Left lobe of liver (tissue), 2 donors: ENCODE measurements around the gene MAPKAP1. TPM values are rescaled to one million over a fixed set of nuclear protein-coding genes. Genes with fewer than 3 reads are reported as not detected.

Source experiments
- ATAC-seq: fragments of 200-7000 bp; cut with Tn5 transposase; one replicate; pipeline ENCODE4 v1.9.1; 2020; ENCODE audit warnings: mild to moderate bottlenecking, moderate library complexity
- DNase-seq: peaks from one replicate; pipeline ENCODE4 v3.0.0-alpha.2; 2020; ENCODE audit warnings: low spot score
- total RNA-seq: library from RNA; stranded (reverse); gene quantifications from one replicate; pipeline ENCODE4 v1.2.1, GENCODE V29; 2021
- donor health status: DM: no; HTN: no; CAD: no; lungs with moderate emphysema.
- donor health status: DM: no; HTN: yes; CAD: no.

The MAPKAP1 gene
- total RNA-seq, 1 donor from 2014 or later = 42.4 TPM

DNA sequence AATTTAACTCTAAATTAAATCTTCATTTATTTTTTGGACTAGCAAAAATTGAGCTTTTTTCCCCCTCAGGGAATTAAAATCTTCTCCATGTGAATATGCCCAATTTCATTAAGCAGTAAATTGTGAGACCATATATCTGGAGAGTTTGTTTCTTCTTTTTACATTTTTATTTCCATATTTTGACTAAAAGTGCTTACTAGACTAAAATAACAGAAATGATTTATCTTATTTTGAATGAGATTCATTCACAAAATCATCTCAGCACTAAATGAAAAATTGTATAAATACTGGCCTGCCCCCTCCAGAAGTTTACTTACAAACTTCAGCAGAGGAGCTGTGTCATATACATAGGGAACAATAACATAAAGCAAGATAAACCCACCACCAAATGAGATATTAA, 26.6 kb downstream of the MAPKAP1 start:
- ATAC-seq = no peak

DNA sequence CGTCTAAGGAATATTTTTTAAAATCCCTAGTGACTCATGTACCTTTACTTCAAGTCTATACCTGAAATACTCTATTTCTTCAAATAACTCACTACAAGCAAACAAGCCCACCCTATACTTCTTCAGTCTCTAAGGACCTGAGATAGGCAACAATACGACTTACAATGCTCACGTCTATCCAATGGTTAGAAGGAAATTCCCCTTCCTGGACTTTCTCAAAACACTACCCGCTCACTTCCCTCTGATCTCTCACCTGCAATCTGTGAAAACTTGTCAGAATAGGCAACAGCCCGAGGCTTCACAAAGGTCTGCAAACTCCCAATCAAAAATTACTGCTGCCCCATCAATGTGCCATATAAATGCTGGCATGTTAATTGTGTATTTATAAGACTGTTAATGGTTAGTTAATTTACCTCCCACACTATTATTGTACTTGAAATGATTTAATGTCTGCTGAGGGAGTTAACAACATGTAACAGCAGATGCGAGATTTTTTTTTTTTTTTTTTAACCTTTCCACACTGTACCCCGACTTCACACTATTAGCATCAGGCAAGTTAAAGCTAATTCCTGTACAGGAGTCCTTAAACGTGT, 27.3 kb downstream of the MAPKAP1 start:
- ATAC-seq = no peak
- no peak for DNase-seq

More for the DNA sequence above, 26.6 kb downstream of the MAPKAP1 start:
- no peak for DNase-seq

DNA sequence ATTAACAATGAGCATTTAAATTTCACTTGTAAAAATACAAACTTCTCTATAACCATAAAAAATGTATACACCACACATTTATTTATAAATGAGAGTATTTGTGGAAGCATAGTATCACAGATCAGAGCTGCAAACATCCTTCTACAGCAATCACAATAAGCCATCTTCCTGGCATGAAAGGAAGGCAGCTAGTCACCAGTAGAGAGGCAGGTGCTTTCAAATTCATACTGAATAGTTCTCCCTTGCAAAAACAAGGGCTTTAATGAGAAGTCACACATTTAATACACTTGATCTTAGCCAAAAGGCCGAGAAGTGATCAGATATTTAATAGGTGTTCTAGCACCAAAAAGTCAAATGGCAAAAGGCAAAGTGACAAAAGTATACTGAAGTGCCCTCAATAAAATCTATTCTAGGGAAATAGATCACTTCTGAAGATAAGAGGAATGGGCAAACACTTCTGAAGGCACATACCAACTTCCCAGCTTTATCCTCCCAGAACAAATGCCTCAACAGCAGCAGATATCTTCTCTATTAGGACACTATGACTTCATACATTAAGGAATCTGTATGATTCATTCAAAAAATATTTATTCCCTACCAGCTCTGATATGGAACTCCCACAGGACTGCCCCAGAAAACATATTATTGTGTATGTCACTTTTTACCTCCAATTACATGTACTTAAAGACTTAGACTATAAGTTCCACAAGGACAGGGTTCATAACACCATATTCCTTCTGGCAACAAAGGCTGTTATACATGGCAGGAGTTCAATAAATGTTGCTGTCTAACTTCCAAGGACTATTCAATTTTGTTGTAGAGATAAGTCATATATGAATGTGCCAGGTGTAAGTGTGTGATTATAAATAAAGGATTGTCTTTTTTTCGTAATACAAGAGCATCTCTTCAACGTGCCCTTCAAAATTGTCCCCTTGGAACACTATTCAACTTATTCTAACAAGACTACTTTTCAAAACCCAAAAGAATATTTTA, 31.7 kb downstream of the MAPKAP1 start:
- DNase-seq = no peak
- no peak for ATAC-seq

DNA sequence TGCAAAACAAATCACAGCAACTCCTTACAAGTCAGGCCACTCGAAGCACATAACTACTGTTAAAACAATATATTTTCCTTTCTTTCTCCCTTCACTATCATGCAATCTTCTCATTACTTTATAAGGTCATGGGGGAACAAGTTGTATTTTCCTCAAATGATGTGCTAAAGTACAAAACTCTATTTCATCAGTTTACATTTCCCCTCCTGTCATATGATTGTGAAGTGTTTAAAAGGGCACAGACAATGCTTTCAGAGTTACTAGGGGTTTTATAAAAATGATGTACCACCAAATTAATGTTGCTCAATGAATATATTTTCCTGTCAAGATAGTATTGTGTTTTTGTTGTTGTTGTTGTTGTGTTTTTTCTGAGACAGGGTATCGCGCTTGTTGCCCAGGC, 34.1 kb downstream of the MAPKAP1 start:
- ATAC-seq = no peak
- DNase-seq = no peak

DNA sequence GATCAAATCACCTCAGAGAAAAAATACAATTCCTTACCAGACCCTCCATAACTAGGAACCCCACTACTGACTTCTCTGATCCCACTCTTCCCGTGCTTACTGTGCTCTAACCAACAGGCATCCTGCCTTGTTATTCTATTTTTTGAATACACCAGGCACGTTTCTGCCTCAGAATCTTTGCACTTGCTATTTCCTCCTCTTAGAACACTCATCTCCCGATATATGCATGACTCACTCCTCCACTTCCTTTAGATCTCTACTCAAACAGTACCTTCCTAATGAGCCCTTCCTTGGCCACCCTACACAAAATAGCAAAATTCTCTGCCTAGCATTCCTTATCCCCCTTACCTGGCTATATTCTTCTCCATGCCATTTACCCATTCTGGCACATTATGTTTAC, 43.9 kb downstream of the MAPKAP1 start:
- DNase-seq (no peak), ATAC-seq (no peak)

DNA sequence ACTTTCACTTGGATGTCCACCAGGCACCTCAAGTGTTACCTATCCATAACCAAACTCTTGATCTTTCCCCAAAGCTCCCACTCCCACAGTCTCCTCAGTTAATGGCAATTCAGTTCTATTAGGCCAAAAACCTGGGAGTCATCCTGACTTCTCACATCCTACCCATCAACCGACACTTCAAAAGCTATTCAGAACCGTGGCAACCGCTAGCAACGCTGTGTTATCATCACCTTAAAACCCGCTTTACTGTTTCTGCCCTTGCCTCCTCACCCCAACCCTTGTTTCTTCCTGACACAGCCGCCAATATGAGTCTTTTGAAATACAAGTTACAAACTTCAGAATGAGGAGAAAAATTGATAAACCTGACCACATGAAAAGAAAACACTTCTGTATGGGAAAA, 46.5 kb downstream of the MAPKAP1 start:
- no peak for DNase-seq
- ATAC-seq = no peak

DNA sequence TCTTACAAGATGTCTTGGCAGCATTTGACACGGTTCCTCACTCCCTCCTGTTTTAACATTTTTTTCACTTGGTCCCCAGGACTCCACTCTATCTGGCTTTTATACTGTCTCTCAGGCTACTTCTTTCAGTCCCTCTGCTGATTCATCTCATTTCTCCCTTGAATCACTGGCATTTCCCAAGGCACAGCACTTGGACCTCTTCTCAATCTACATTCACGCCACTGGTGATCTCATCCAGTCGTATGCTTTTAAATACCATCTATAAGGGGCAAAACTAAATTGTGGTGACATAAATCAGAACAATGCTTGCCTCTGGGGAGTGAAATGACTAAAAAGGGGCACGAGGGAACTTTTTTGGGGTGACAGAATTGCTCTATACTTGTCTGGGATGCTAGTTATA, 47.1 kb downstream of the MAPKAP1 start:
- no peak for DNase-seq
- ATAC-seq = no peak

DNA sequence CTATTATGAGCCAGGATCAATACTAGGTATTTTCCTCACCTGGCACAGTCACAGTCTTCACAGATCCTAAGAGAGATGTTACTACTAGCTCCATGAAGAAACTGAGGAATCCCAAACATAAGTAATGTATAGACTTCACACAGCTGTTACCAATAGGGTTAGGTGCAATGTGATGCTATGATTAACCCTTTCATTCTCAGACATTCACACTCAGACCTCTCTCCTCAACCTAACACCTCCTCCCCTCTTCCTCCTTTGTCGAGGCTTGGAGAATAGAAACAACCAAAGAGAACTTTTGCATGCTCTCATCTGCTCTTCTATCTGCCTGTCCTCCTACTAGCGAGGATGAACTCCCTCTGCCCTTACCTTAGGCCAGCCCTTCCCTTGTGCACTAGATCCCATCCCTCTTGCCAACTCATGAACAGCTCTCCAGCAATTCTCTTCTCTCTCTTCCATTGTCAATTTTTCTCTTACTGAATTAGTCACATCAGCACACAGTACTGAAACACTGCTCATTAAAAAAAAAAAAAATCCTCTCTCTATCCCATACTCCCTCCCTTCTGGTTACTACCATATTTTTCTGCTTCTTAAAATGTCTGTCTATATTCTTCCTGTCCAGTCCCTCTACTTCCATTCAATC, 47.7 kb downstream of the MAPKAP1 start:
- ATAC-seq = no peak
- no peak for DNase-seq

DNA sequence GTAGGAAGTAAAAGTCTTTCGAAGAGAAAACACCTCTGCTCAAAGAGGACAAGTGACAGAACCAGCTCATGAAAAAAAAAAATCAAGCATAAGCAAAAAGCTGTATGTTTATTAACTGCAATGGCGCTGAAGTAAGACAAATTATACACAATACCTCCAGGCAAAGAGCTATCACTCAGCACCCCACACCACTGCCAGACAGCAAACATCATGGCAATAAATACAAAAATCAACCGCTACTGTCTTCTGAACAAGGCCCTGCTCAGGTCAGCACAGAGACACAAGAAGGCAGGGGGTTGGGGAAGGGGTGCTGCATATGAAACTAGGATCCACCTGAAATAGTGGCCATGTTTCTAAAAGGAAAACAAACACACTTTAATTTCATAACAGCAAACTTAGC, 50.4 kb downstream of the MAPKAP1 start:
- ATAC-seq (no peak), DNase-seq (no peak)

DNA sequence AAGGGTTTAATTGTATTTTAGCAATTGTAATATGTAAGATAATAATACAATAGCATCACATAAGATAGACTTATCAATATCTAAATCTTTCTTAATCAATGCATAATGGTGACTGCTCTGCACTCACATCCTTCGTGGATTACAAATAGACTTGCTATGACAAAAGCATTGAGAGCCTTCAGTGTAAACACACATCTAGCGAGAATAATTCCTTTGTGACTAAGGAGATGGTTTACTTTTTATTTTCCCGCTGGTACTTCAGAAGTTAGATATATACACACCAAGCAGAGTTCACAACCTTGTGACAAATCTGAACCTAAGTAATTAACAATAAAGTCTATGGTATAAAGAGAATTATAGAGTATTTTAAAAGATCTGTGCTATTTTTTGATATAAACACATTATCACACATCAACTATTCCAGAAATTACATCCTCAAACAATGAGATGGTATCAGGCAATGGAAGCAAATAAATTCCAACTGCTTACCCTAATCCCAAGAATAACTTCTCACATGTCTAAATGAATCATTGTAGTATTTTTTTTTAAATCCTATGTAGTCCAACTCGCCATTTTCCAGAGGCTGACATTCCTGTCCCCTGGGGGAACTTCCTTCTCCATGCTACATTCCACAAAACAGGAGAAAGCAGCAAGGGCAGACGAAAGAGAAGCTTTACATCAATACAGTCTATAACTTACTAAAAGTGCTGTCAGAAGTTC, 51.2 kb downstream of the MAPKAP1 start:
- ATAC-seq (no peak), DNase-seq (no peak)

DNA sequence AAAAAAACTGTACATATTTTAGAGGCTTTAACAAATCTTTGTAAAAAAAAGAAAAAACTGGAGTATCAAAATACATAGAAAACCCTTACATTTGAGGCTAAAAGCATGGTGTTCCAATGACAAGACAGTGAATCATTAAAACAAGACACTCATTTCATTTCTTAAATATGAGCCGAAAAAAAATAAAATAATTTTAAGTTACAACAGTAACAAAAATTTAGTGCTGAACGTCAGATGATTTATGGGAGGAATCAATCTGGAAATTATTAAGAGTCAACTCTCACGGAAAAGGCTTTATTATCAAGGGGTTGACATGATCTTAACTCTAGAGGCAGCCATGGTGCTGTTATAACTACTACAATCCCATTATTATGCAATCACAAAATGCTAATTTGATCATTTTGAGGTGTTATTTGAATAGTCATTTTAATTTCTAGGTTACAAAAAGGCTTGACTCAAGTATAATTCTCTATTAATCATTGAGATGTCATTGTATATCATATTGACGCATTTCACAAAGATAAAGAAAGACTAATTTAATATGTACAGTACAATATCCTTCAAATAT, 51.9 kb downstream of the MAPKAP1 start:
- ATAC-seq = no peak
- DNase-seq = no peak

DNA sequence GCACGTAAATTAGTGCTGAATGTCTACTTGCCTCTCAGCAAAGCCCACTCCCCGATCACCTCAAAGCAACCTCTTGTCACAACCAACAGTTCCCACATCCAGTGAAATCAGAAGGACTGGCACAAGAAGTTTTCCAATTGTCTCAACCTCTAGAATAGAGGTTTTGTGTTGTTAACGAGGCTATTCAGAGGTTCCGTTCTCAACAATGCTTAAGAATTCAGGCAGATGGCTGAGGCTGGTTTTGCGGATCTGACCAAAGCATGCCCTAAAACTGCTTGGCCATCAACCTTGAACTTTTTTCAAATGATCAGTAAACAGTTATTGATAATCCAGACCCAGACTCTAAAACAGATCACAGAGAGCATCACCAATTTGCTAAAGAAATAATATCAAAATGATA, 52.9 kb downstream of the MAPKAP1 start:
- ATAC-seq (no peak), DNase-seq (no peak)

DNA sequence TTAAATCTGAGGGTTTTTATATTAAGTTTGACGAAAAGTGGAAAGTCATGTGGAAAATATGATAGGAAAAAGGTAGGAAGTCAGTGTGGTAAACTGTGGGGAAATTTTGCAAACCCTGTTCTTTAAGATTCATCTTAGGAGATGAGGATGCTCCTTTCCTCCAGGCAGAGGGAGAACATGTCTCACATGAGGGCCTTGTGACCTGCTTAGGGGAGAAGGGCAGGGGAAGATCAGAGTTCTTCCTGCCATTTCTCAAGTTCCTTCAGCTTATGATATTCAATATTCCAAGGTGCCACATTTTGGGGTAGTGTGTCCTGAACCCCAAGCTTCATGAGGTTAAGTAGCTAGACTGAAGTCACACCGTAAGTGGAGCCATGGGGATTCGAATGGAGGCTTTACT, 53.7 kb downstream of the MAPKAP1 start:
- no peak for ATAC-seq
- DNase-seq = no peak

DNA sequence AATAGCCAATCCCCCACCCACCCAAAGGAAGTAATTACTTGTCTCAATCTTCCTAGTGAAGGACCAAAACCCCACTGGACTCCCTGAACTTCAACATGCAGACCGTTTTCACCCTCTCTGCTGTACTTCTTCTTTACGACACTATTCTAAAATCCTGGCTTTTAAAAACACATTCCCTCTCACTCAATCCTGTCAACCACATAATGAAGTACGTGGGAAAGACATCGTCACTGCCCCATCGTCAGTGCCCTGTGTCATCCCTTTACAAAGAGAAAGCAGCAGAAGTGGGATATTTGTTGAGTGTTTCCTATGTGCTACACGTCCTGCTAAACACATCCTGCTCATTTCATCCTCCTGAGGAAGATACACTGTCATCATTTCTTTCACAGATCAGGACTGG, 54.2 kb downstream of the MAPKAP1 start:
- no peak for DNase-seq
- ATAC-seq = no peak

DNA sequence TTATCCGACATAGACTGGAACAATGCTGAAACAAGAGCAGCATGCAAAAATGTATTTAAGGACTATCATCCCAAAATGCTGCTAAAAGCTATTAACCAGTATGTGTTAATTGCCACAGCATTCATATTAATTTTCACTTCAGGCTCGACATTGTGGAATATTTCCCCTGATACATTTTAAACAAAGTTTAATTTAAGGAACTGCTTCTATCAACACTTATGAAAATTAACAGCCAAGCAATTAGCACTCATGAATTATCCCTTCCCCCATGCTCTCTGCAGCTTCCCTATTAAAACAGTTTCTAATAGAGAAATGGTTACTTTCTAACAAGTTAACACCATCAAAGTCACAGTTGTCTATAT, 54.8 kb downstream of the MAPKAP1 start:
- no peak for DNase-seq
- ATAC-seq = no peak

DNA sequence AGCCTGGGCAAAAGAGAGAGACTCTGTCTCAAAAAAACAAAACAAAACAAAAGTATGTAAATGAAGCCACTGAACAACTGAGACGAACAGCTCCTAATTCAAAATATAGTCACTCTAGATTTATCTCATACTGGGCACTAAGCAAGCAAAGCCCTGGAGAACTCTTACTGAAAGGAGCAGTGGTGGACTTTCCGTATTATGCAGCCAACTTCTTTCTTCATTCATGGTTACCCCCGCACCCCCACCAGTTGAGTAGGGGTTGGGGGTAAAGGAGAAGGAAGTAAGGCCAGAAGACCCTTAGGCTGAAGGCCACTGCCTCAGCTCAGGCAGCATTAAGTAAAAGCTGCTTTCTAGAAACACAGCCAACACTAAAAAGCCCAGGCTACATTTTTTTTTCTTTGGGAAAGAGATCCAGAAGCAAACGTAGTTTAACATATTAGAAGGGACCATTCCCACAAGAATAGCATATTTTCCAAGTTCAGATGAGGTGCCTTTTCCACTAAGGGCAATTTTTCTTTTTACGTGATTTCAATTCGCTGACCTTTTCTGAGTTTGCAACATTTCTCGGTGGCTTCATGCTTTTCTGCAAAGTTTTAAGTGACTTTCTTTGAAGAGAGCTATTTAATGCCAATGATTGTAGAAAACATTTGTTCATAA, 55.3 kb downstream of the MAPKAP1 start:
- ATAC-seq (no peak), DNase-seq (no peak)

DNA sequence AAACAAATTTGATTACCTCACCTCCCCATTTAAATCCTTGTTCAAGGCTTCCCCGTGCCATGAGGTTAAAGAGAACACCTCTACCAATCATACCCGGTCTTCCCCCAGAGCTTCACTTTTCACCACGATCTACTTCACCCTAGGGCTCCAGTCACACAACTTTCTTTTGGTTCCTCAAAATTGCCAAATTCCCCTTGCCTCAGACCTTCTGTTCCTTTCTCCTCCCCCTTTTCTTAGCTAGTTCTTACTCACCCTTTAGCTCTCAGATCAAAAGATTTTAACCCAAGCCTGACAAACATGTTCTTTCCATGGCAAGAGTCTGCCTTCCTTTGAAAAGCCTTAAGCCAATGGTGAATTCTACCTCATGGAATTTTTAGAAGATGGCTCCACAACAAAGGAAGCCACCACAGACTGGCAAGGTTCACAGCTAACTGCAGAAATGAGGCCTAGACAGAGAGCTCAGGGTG, 56.7 kb downstream of the MAPKAP1 start:
- no peak for DNase-seq
- ATAC-seq = no peak

DNA sequence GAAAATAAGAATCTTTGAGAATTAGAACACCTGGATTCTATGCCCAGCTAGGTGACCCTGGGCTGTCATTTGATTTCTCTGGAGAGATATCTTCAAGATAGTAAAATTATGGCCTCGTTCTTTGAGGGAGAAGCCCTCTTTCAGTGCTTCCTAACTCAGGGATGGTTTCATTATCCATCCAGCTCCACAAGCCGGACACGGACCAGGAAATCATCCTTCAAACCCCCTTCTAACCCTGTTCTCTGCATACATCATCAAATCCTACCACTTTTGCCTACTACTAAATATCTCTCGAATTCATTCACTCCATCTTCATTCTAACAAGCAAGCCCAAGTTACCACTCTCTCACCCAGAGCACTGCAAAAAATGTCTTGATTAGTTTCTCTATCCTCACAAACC, 57.2 kb downstream of the MAPKAP1 start:
- no peak for DNase-seq
- ATAC-seq = no peak

DNA sequence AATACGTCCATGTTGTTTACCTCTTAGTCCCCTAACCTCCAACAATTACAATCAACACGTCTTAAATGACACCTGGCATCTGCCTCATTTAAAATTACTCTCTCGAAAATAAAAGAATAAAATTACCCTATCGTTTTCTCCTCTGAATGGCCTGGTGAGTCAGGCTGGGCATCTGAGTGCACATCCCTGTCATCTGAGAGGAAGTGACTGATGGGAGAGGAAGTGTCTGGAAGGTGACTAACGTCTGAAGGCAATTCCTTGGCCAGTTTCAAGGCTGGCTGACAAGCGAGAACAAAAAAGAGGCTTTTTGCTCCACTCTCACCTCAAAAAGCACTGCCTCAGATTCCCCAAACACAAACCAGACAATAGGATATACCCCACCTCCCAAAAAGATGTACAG, 57.7 kb downstream of the MAPKAP1 start:
- DNase-seq (no peak), ATAC-seq (peak; percentile 46)

DNA sequence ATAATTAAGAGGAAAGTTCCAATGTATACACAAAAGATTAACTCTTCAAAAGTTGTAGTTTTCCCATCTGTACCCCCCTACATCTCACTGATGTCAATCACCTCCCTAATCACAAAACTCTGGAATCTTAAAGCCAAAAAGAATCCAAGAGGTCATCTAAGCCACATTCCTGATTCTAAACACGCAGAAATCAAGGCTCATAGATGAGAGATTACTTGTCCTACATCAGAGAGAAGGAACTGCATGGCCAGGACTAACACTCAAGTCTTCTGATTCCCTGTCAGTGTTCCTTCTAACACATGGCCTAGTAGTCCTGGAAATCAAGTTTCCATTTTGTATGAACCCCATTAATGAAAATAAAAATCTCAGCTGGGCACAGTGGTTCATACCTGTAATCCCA, 58.7 kb downstream of the MAPKAP1 start:
- ATAC-seq (no peak), DNase-seq (no peak)
